DND-41 (cell line): ENCODE results near the gene PAPOLA.

ENCODE experiments used
- CTCF ChIP-seq: IDR thresholded peaks from 2 replicates; pipeline ENCODE4 v1.5.1; 2012; ENCODE audit warnings: borderline replicate concordance, low read length, moderate library complexity, mild to moderate bottlenecking; ENCODE audit not compliant: poor library complexity, severe bottlenecking; ENCODE audit errors: extremely low read depth
- EZH2 ChIP-seq: IDR thresholded peaks from 3 replicates; pipeline ENCODE4 v1.6.1; 2012; ENCODE audit warnings: borderline replicate concordance, low read depth, mild to moderate bottlenecking, moderate library complexity, low read length, inconsistent platforms; ENCODE audit not compliant: severe bottlenecking

- no peak for TF ChIP-seq CTCF
- no peak for TF ChIP-seq EZH2
Measured at GRCh38 chr14:96602186-96602585, 100.0 kb downstream of the PAPOLA start.
